Measurements from ENCODE around the gene PON1. TPM values are rescaled to one million over a fixed set of nuclear protein-coding genes. Genes with fewer than 3 reads are reported as not detected.

The PON1 gene
- total and polyA plus RNA-seq, 2 donors: 0.13 TPM; not detected in 1

DNA sequence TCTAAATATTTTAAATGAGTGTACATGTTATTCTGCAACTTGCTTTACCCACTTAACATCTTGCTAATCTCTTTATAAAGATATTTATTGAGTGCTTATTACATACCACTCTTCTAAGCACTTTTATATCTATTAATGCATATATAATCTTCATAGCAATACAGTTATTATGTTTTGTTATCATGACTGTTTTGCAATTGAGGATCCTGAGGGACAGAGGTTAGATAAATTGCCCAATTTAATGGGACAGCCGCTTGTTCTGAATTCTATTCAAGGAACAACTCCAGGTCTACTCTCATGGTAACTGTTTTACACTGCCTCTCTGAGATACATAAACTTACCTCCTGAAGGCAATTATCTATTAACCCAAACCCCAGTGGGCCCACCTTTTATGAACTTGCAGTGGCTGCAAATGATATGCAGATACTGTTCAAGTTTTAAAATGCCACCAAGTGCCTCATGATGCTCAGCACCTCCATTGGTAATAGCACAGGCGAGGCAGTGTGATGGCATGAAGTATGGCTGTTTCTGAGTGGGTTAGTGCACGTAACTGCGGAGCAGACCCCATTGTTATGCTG lies 60.5 kb downstream of the PON1 start:
- DNase-seq (ENCODE audit: extremely low spot score): no peak
- Histone ChIP-seq H3K27ac (ENCODE audit: low read depth) (no peak overlapping the region), H3K4me1 (ENCODE audit: insufficient read depth) (no peaks in the 10 kb centered on the region), H3K4me3 (ENCODE audit: low read depth, low read length) (no peak overlapping the region), H3K36me3 (ENCODE audit: insufficient read depth) (no peaks in the 10 kb centered on the region)
- WGBS: 88% methylated on average over 4 of the region's 4 CpGs

DNA sequence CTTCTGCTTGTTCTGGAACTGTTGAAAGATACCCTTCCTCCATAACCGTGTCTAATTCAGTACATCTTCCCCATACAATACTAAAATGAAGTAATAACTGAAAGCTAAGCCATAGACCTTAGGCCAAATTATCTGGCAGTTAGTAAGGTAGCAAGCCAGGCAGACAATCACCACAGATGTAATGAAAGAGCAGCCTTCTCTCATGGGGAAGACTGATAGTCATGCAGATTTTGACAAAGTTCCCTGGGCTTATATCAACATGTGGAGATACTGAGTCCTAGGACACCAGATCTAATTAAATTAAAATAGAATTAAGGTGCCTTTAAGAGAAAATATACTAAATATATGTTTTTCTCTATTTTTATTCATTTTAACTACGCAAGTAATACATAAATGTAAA lies 61.5 kb downstream of the PON1 start:
- Histone ChIP-seq H3K4me1 (ENCODE audit: insufficient read depth) (no peaks in the 10 kb centered on the region), H3K27ac (ENCODE audit: low read depth) (no peak overlapping the region), H3K4me3 (ENCODE audit: low read depth, low read length) (no peak overlapping the region), H3K36me3 (ENCODE audit: insufficient read depth) (no peaks in the 10 kb centered on the region)
- DNase-seq (ENCODE audit: extremely low spot score): no peak
- WGBS: 95% methylated on average over 2 of the region's 2 CpGs

DNA sequence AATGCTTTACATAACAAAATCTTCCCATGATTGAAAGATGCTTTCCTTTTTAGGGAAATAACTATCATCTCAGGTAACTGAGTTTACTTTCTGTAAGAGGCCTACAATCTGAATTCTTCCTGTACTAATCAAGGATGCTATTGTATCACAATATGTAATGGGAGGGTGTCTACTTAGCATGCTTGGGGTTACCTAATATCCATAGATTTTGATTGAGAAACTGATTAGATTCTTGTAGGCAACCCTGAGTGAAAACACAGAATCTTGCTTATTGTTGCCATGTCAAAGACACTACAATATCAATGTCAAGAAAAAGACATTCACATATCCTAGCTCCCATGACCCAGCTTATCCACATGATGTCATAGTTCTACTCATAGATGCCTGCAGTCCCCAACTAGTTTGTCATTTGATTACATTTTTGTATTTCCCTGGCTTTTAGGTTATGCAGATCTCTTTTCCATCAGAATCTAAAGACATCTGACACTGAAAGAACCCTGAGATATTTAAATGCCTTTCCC lies 62.4 kb downstream of the PON1 start:
- H3K36me3 ChIP-seq (ENCODE audit: insufficient read depth): no peaks in the 10 kb centered on the region
- DNase-seq (ENCODE audit: extremely low spot score): no peak
- no peaks in the 10 kb centered on the region for H3K4me1 ChIP-seq (ENCODE audit: insufficient read depth)
- no peak overlapping the region for H3K27ac ChIP-seq (ENCODE audit: low read depth)
- H3K4me3 ChIP-seq (ENCODE audit: low read depth, low read length): no peak overlapping the region

DNA sequence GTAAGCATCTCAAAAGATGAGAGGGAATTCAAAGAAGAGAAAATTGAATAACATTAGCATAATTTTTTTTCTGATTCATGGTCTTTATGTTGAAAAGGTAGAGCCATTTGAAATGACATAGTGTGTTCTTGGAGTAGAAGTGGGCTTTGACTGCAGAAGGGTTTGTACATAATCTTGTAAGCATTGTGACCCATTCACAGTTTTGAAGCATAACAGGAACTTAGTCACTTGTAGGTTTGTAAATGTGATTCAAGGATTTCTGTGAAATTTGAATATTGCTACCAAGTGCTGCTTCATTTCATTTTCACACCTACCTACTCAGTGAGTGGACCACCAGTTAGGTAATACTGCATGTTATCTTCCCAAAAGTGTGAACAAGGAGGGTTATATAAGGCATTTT lies 68.6 kb downstream of the PON1 start:
- H3K27ac ChIP-seq (ENCODE audit: low read depth): no peak overlapping the region
- DNase-seq (ENCODE audit: extremely low spot score): no peak
- no peaks in the 10 kb centered on the region for H3K4me1 ChIP-seq (ENCODE audit: insufficient read depth)
- H3K4me3 ChIP-seq (ENCODE audit: low read depth, low read length): no peak overlapping the region
- H3K36me3 ChIP-seq (ENCODE audit: insufficient read depth): no peaks in the 10 kb centered on the region

DNA sequence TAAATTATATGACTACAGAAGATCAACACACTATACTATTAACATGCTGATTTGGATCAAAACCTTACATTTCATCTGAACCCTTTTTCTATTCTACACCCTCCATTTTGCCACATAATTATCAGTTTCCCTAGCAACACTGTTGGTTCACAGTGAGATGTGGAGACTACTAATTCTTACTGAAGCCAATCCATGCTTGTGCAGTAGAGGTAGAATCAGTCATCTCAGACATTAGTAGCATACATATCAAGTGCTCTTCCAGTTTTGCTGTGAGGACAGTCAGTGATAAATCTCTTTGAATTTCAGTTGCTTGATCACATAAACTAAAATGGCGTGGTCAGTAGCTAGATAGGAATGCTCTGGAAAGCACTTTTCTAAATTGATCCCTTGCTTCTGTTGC lies 70.3 kb downstream of the PON1 start:
- no peak for DNase-seq (ENCODE audit: extremely low spot score)
- no peaks in the 10 kb centered on the region for H3K4me1 ChIP-seq (ENCODE audit: insufficient read depth)
- no peak overlapping the region for H3K27ac ChIP-seq (ENCODE audit: low read depth)

DNA sequence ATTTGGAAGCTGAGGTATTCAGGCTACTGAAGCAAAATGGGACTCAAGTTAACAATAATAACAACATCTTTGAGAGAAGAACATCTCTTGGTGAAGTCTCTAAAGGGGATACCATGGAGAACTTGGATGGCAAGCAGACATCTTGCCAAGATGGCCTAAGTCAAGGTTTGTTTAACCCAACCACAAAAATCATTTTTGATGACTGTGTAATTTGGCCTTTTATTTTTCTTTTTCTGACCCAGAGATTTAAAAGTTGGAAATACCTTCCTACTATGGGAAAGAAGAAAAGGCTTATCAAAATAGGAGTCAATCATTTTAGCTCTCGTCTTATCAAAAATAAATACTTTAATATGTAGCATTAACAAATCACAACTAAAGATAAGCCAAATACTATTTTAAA lies 72.4 kb downstream of the PON1 start:
- H3K4me1 ChIP-seq (ENCODE audit: insufficient read depth): no peaks in the 10 kb centered on the region
- H3K27ac ChIP-seq (ENCODE audit: low read depth): no peak overlapping the region
- no peaks in the 10 kb centered on the region for H3K36me3 ChIP-seq (ENCODE audit: insufficient read depth)
- no peak overlapping the region for H3K4me3 ChIP-seq (ENCODE audit: low read depth, low read length)
- WGBS: 95% methylated on average over 1 of the region's 1 CpG
- no peak for DNase-seq (ENCODE audit: extremely low spot score)

More for the DNA sequence above, 70.3 kb downstream of the PON1 start:
- Histone ChIP-seq H3K36me3 (ENCODE audit: insufficient read depth) (no peaks in the 10 kb centered on the region), H3K4me3 (ENCODE audit: low read depth, low read length) (no peak overlapping the region)
- WGBS: 96% methylated on average over 1 of the region's 1 CpG

DNA sequence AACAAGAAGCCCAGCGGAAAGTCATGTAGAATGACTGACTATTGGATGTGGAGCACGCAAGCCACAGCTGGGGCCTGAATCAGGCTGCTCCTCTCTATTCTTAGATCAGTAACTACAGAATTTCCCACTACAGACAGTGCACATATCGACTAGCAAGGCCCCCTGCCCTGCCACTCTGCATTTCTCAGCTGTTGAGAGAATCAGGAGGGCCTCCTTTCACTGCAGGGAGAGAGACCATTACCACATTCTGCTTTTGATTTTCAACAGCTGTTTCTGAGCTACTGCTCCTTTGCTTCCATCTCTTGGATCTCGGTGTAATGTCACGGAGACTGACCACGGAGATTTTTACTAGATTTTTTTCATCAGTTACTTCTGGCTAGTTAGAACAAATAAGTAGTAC lies 73.8 kb downstream of the PON1 start:
- no peak overlapping the region for H3K4me3 ChIP-seq (ENCODE audit: low read depth, low read length)
- H3K36me3 ChIP-seq (ENCODE audit: insufficient read depth): no peaks in the 10 kb centered on the region
- no peak overlapping the region for H3K27ac ChIP-seq (ENCODE audit: low read depth)
- no peaks in the 10 kb centered on the region for H3K4me1 ChIP-seq (ENCODE audit: insufficient read depth)
- WGBS: 61% methylated on average over 6 of the region's 6 CpGs
- DNase-seq (ENCODE audit: extremely low spot score): no peak

Small RNA genes within 50 kb of the gene (small RNA-seq; reads per million reads assigned to genes)
- not detected for gene AC004022.2

Other genes with a start within 250 kb of the PON1 start
- 3.7 TPM for gene PON3, start 71.8 kb upstream of the PON1 start, total RNA-seq
- 3.7 TPM for gene PON3, start 71.8 kb upstream of the PON1 start, polyA plus RNA-seq
- 130 TPM for gene PON2, start 110.5 kb upstream of the PON1 start, total RNA-seq
- 53.7 TPM for gene PON2, start 110.5 kb upstream of the PON1 start, polyA plus RNA-seq
- 1.9 TPM for gene ASB4, start 161.4 kb upstream of the PON1 start, total RNA-seq
- gene ASB4, start 161.4 kb upstream of the PON1 start, polyA plus RNA-seq: 0.47 TPM